ENCODE data around the gene ELL. TPM values are rescaled to one million over a fixed set of nuclear protein-coding genes. Genes with fewer than 3 reads are reported as not detected.

ELL gene
- total RNA-seq, 1 experiment from 2014 or later: 21.0 TPM

- H3K9me3 ChIP-seq (ENCODE audit: low read length): no peaks in the 10 kb centered on the region
- DNase-seq: no peak
- TF ChIP-seq EZH2phosphoT487 (IDR thresholded peaks at IDR 0.05; ENCODE audit: borderline replicate concordance, low read length) (no peak), EZH2 (IDR thresholded peaks at IDR 0.05; ENCODE audit: low read length, unreplicated experiment) (no peak)
- TF ChIP-seq, protein P1, sequence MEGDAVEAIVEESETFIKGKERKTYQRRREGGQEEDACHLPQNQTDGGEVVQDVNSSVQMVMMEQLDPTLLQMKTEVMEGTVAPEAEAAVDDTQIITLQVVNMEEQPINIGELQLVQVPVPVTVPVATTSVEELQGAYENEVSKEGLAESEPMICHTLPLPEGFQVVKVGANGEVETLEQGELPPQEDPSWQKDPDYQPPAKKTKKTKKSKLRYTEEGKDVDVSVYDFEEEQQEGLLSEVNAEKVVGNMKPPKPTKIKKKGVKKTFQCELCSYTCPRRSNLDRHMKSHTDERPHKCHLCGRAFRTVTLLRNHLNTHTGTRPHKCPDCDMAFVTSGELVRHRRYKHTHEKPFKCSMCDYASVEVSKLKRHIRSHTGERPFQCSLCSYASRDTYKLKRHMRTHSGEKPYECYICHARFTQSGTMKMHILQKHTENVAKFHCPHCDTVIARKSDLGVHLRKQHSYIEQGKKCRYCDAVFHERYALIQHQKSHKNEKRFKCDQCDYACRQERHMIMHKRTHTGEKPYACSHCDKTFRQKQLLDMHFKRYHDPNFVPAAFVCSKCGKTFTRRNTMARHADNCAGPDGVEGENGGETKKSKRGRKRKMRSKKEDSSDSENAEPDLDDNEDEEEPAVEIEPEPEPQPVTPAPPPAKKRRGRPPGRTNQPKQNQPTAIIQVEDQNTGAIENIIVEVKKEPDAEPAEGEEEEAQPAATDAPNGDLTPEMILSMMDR (conservative IDR thresholded peaks at IDR 0.05; ENCODE audit: low read depth, low read length): no peak
- no peaks in the 10 kb centered on the region for H3K27me3 ChIP-seq (ENCODE audit: low read length)
- H3K4me2 ChIP-seq (ENCODE audit: low read length): no peak overlapping the region
- no peaks in the 10 kb centered on the region for H3F3A ChIP-seq (ENCODE audit: low read length, unreplicated experiment)
- no TSS peak for BruUV-seq (replicated peaks)
- ChIA-PET POLR2A (ENCODE audit: unreplicated experiment) (no interaction called here), CTCF (no interaction called here)
- no peak overlapping the region for H3K9ac ChIP-seq (ENCODE audit: low read length)
- H4K20me1 ChIP-seq (ENCODE audit: low read length): peaks cover 89% of the 10 kb centered on the region
- no peaks in the 10 kb centered on the region for H3K9me2 ChIP-seq (replicated peaks; ENCODE audit: low read length)
- H3K27ac ChIP-seq (ENCODE audit: low read length): no peak overlapping the region
- no peak for ATAC-seq
- intact Hi-C loops (cut with micrococcal nuclease): no loop called here
- H3K36me3 ChIP-seq (ENCODE audit: low read depth, low read length): no peaks in the 10 kb centered on the region
- peaks cover 16% of the 10 kb centered on the region; the same call in 1 of the 2 replicates for H3K4me1 ChIP-seq (ENCODE audit: insufficient read depth, low read length)
- H3K4me3 ChIP-seq (ENCODE audit: low read length): no peak overlapping the region
- H3K79me2 ChIP-seq (ENCODE audit: low read length): peaks cover 100% of the 10 kb centered on the region
- H2AFZ ChIP-seq (ENCODE audit: low read length): no peak overlapping the region
These were observed 19.6 kb downstream of the ELL start for GRCh38 chr19:18502246-18502637.

DNA sequence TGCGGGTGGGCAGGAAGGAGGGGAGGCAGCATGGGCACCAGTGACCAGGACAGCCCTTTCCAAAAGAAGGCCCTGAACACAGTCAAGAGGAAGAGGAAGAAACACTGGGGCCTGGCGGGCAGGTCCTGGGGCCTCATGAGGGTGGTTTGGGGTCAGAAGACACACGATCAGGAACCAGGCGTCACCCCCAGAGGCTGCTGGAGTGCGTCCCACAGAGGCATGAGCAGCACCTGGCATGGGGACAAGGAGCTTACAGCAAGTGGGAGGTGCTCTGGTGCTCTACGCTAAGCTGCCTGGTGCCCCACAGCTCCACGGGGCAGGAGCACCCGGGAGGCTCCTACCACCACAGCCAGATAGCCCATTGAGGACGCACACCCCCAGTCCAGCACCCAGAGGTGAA, 20.0 kb downstream of the ELL start:
- no peak for DNase-seq
- ChIA-PET POLR2A (ENCODE audit: unreplicated experiment) (no interaction called here), CTCF (no interaction called here)
- Histone ChIP-seq H3K9me3 (ENCODE audit: low read length) (no peaks in the 10 kb centered on the region), H3K27me3 (ENCODE audit: low read length) (no peaks in the 10 kb centered on the region), H3K27ac (ENCODE audit: low read length) (no peak overlapping the region), H3F3A (ENCODE audit: low read length, unreplicated experiment) (no peaks in the 10 kb centered on the region), H2AFZ (ENCODE audit: low read length) (no peak overlapping the region), H3K4me3 (ENCODE audit: low read length) (no peak overlapping the region), H4K20me1 (ENCODE audit: low read length) (peaks cover 89% of the 10 kb centered on the region), H3K36me3 (ENCODE audit: low read depth, low read length) (no peaks in the 10 kb centered on the region), H3K9ac (ENCODE audit: low read length) (no peak overlapping the region), H3K4me1 (ENCODE audit: insufficient read depth, low read length) (peaks cover 20% of the 10 kb centered on the region), H3K4me2 (ENCODE audit: low read length) (no peak overlapping the region), H3K9me2 (replicated peaks; ENCODE audit: low read length) (no peaks in the 10 kb centered on the region), H3K79me2 (ENCODE audit: low read length) (peaks cover 100% of the 10 kb centered on the region)
- no peak for TF ChIP-seq EZH2 (IDR thresholded peaks at IDR 0.05; ENCODE audit: low read length, unreplicated experiment)
- TF ChIP-seq, protein P1 (conservative IDR thresholded peaks at IDR 0.05; ENCODE audit: low read depth, low read length): no peak
- TF ChIP-seq EZH2phosphoT487 (IDR thresholded peaks at IDR 0.05; ENCODE audit: borderline replicate concordance, low read length): no peak
- intact Hi-C loops (cut with micrococcal nuclease): no loop called here
- ATAC-seq: no peak
- BruUV-seq (replicated peaks): no TSS peak

DNA sequence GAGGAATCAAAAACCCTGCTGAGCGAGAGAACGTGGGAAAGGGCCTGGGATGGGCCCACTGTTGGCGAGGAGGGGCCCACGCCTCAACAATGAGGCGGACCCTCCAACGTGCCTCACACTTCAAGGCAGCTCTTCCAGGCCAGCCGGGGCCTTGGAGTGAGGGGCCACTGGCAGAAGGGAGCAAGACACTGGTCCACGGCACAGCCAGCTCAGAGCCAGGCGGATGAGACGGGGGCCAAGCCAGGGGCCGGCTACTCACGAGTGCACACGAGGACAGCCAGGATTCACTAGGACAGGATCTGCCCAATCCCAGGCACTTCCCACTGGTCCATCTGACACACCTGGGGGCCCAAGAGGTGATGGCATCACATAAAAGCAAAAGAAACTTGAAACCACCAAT, 20.5 kb downstream of the ELL start:
- Histone ChIP-seq H3F3A (ENCODE audit: low read length, unreplicated experiment) (no peaks in the 10 kb centered on the region), H3K27me3 (ENCODE audit: low read length) (no peaks in the 10 kb centered on the region), H3K4me3 (ENCODE audit: low read length) (no peak overlapping the region), H3K9me3 (ENCODE audit: low read length) (no peaks in the 10 kb centered on the region), H3K79me2 (ENCODE audit: low read length) (peaks cover 100% of the 10 kb centered on the region), H3K9ac (ENCODE audit: low read length) (no peak overlapping the region), H2AFZ (ENCODE audit: low read length) (no peak overlapping the region), H3K9me2 (replicated peaks; ENCODE audit: low read length) (no peaks in the 10 kb centered on the region), H3K36me3 (ENCODE audit: low read depth, low read length) (no peaks in the 10 kb centered on the region), H3K4me1 (ENCODE audit: insufficient read depth, low read length) (peaks cover 25% of the 10 kb centered on the region), H4K20me1 (ENCODE audit: low read length) (peaks cover 89% of the 10 kb centered on the region), H3K4me2 (ENCODE audit: low read length) (no peak overlapping the region), H3K27ac (ENCODE audit: low read length) (no peak overlapping the region)
- DNase-seq (no peak), ATAC-seq (no peak)
- CTCF ChIA-PET: no interaction called here
- TF ChIP-seq, protein P1 (conservative IDR thresholded peaks at IDR 0.05; ENCODE audit: low read depth, low read length): no peak
- no peak for TF ChIP-seq EZH2phosphoT487 (IDR thresholded peaks at IDR 0.05; ENCODE audit: borderline replicate concordance, low read length)
- no peak for TF ChIP-seq EZH2 (IDR thresholded peaks at IDR 0.05; ENCODE audit: low read length, unreplicated experiment)
- BruUV-seq (replicated peaks): no TSS peak
- POLR2A ChIA-PET (ENCODE audit: unreplicated experiment): no interaction called here
- intact Hi-C loops (cut with micrococcal nuclease): no loop called here

All from PC-3 (cell line).